IPS-NIHi11 (cell line): ENCODE measurements around the gene HDAC4.

Experiments
- DNase-seq: peaks from one replicate; pipeline ENCODE4 v3.0.0; 2012; ENCODE audit warnings: mixed read lengths, low spot score

Gene HDAC4

DNA sequence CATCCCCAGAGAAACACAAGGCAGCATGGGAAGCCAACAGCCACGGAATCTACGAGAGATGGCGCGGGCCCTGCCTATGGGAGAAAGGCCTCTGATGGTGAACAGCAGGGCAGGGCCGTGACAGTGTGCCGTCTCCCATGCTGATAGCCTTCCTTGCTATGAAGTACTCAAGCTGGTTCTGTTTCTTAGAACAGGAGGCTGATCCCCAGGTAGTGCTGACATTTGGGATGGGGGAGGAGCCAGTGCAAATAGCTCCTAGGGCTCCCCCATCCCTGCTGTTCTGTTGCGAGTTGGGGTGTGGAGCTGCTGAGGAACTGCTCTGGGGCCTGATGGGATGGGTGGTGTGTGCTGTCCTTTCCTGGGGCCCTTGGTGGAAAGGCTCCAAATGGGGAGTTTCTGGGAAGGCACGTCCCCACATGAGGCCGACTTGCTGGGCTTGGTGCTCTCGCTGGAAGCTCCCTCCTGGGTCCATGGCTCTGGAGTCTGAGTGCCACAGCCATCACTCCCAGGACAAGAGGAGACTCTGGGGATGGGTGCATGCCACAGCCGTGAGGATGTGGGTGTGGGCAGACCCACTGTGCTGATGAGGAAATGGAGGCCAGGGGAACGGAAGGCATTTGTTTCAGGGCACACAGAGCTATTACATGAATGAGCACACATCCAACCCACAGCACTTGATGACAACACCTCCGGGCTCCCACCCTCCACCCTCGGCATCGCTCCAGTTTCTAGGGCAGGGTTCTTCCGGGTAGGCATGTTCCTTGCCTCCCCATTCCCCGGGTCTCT lies 246.8 kb downstream of the HDAC4 start:
- no peak for DNase-seq

DNA sequence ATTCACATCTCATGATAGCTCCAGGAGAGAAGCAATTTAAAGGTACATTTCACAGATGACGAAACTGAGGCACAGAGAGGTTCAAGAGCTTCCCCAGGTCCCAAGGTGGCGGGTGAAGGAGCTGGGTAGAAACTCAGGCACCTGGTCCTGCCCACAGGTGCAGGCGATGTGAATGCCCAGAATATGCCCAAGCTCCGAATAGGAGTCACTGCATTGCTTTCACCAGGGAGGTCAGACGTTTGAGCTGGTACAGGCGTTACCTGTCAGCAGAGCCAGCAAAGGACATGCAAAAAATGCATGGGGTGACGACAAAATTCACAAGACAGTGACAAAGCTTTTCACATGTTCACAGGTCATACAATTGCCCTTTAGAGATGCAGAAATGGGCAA lies 247.9 kb downstream of the HDAC4 start:
- DNase-seq = no peak

DNA sequence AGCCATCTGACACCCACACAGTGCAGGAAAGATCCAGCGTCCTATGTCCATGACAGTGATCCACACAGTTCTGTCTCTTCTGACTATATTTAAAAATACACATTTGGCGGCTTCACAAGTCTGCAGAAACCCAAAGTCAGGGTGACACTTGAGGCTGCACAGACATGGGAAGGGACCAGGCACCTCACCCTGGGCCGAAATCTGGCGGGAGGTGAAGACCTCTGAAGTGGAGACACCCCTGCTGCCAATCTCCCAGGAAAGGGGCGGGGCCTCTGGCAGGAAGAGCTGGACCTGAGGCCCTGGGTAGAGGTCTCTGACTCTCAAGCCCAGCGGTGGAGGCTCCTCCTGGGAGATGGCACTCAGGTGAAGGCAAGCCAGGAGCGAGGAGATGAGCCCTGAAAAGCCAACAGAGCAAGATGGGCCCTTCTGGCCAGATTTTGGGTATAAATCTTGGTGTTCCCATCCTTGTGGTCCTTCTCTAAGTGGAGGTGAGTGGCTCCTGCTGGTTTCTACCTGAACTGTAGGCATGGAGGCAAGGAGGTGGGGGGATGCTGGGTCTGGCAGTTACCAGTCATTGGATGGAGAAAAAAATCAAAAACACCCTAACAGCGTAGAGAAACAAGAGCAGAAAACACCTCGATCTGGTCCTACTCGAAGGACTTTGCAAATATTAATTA lies 248.4 kb downstream of the HDAC4 start:
- no peak for DNase-seq

DNA sequence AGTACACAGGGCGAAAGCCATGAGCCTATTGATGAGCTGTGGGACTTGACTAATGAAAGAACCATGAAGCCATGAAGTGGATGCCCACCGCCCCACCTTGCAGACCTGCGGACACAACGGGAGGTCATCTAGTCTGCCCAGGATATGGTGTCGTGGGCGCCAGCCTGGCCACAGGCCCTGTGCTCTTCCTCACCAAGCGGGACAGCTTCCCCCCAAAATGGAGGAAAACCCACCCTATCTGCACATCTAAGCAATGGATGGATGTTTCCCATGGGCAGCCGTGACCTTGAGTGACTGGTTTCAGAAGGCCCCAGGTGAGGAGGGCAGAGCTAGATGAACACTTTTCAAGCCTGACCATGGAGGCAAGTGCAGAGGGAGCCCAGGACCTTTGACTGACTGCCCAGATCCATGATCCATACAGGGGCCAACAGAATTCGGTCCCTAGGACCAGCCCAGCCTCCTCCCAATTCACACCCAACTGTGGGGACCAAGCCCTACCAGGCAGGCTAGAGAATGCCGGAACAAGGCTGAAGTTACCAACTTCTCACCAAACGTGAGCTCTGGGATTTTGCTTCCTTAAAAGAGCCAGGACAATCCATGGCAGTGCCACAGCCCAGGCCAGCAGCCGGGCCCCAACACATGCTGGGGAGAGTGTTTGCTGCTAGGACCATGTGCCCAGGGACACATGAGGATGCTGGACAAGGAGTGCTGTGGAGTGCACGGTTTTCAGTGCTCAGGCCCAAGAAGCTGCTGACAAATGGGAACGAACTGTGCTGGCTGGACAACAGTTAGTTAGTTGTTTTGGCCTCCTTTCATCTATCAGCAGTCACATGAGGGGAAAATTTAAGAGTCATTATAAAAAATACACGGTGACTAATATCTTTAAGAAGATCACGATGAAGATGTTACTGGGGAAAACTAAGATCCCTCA lies 249.4 kb downstream of the HDAC4 start:
- no peak for DNase-seq

DNA sequence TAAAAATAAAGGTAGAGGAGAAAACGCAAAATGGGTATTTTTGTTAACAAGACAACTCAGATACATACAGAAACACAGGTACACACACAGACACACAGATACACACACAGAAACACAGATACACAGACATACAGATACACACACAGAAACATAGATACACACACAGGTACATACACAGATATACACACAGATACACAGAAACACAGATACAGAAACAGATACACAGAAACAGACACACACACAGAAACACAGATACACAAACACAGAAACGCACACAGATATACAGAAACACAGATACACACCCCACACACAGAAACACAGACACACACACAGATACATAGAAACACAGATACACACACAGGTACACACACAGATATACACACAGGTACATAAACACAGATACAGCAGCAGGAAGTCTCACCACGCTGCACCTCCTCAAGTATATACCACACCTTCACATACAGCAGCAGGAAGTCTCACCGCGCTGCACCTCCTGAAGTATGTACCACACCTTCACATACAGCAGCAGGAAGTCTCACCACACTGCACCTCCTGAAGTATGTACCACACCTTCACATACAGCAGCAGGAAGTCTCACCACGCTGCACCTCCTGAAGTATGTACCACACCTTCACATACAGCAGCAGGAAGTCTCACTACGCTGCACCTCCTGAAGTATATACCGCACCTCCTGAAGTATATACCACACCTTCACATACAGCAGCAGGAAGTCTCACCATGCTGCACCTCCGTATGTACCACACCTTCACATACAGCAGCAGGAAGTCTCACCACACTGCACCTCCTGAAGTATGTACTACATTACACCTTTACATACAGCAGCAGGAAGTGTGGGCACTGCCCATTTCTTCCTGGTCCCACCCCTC lies 250.5 kb downstream of the HDAC4 start:
- no peak for DNase-seq

DNA sequence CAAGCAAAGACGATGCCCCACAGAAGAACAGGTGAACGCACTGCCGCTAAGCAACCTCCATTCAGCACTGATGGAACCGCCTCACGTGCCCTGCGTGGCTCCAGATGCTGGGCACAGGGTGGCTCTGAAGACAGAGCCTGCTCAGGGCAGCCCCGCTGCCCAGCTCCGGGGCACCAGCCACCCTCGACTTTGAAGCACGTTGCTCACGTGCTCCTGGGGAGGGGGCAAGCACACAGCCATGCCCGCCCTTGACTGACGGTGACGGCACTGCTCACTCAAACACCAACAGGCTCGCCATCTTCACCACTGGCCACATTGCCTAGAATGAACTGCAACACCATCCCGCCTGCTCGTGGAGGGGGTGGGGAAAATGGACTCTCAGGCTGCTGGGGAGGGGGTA lies 251.3 kb downstream of the HDAC4 start:
- DNase-seq = no peak

DNA sequence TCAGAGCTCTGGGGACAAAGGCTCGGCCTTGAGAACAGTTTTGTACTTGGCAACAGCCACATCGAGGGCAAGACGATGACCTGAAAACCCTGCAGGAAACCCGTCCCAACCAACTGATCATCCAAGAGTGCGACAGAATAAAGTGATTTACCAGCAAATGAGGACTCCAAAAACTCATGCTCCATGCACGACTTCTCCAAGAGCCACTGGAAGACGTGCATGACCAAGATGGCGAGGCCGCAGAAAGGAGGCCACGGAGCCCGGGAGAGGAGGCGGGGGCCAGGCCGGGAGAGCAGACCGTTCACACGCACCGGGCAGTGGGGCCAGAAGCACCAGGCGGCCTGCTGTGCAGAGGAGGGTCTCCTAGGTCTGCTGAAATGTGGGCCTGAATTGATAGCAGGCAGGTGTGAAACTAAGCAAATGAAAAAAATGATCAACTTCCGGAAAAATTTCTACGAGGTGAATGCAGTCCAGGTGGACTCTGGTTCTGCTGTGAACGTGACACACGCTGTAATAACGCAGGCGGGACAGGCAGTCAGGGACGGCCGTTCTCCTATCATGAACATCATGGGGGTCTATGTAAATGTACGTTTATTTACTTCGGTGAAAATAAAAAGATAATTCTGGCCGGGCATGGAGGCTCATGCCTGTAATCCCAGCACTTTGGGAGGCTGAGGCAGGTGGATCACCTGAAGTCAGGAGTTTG lies 252.2 kb downstream of the HDAC4 start:
- DNase-seq = no peak

- no peak for DNase-seq
Measured at GRCh38 chr2:239147376-239147775, 253.4 kb downstream of the HDAC4 start.

- DNase-seq = no peak
Measured at GRCh38 chr2:239146741-239147181, 254.1 kb downstream of the HDAC4 start.

- no peak for DNase-seq
Measured at GRCh38 chr2:239146011-239146641, 254.7 kb downstream of the HDAC4 start.

- no peak for DNase-seq
Measured at GRCh38 chr2:239145601-239146000, 255.2 kb downstream of the HDAC4 start.

DNA sequence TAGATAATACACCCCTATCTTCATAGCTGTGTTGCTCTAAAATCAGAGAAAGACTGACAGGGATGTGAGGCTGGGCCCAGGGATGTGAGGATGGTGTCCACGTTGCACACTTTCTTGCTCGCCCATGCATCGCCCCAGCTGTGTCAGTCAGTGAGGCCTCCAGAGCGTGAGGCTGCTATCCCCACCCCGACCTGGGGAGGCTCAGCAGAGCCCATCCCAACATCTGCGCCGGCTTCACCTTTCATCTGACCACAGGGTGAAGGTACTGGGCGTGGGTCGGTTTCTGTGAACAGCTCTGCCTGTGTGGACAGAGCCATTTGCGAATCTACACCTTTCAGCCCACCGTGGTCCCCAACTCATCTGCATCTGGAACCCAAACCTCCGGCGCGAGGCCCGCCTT lies 255.7 kb downstream of the HDAC4 start:
- peak; percentile 45 for DNase-seq

- DNase-seq = no peak
Measured at GRCh38 chr2:239144713-239144999, 256.2 kb downstream of the HDAC4 start.

DNA sequence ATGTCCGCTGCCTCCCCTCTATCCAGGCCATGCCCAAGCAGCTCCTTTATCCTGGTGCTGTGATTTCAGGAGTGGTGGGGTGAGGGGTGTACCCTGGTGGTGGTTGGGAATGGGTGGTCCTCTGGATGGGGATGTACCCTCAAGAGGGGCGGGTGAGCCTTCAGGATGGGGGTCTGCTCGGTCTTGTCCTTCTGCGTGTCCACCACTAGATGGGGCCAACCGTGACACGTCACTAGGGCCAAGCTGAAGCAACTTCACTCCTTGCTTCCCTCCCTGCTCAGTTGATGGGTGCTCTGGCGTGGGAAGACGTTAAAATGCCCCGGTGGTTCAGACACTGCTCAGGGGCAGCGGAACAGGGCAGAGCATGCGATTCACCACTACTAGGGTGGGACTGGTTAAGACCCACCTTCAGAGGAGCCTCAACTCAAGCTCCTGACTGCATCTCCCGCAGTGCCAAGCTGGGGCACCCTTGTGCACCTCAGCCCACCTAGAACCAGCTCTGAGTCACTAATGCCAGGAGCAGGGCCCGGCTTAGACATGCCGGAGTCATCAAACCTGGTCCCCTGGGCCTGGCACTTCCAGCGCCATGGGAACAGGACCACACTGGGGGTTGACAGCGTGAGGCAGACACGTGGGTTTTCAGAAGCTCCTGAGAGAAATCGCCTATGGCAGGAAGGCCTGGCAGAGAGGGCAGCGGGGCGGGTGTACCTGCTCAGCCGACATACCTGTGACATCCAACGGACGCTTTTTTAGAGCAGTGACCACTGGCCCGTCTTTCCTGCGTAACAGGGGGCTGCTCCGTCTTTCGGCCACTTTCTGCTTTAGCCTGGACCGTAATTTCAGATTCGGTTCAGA lies 256.7 kb downstream of the HDAC4 start:
- peak; percentile 81 for DNase-seq

- DNase-seq = no peak
Measured at GRCh38 chr2:239142806-239143205, 258.0 kb downstream of the HDAC4 start.

DNA sequence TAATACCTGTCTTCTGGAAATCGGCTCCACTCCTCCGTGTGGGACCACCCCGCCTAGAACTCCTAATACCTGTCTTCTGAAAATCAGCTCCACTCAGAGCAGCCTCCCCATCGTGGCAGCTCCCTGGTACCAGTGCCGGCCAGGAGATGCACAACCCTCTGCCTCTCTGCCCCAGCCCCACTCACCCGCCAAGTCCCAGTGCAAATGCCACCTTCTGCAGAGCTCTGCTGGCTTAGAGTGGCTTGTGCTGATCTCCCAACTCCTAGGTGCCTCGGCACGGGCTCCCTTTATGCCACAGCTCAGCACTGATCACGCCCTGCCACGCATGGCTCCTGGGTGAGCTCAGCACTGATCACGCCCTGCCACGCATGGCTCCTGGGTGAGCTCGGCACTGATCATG lies 258.5 kb downstream of the HDAC4 start:
- DNase-seq = no peak

DNA sequence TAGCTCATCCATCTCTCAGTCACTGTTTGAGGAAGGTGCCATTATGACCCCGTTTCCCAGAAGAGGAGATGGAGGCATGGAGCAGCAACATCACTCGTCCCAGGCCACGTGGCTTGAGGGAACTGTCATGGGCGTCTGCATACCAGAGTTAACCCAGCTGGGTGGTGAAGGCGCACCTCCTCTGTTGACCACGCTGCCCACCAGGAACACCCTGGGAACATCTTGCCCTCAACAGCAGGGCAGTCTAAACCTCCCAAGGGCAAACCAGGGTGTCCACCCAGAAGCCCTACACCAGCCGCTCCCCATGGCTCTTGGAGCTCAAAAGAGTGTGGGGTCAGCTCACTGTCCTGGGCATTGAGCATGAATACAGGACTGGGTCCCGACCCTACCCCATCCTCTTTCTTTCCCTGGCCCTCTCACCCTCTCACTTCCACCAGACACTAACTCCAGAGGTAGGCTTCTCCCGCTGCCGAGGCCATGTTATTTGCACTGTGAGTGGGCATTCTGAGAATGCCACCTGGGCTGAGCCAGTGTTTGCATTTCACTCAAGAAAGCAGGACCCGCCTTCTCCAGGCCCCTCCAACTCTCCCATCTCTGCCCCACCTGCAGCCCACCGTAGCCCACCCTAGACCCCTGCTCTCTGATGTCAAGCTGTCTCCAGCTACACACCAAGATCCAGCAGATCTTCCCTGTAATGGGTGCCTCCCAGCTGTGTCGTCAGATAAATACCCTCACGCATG lies 259.6 kb downstream of the HDAC4 start:
- DNase-seq = no peak

GRCh38 chr2:239140346-239141020 lies 260.3 kb downstream of the HDAC4 start:
- DNase-seq = no peak
